GM23338 (cell line): ENCODE data around the gene PDE6C. TPM values are rescaled to one million over a fixed set of nuclear protein-coding genes. Genes with fewer than 3 reads are reported as not detected.

Experiments used
- CREB1 ChIP-seq: fragments of 250-450 bp; sonication (Bioruptor Pico); IDR thresholded peaks from 2 replicates; pipeline ENCODE4 v1.5.0; 2020; ENCODE audit warnings: low read depth, mild to moderate bottlenecking, moderate library complexity
- CTCF ChIP-seq, 2 experiments: fragments of 200-600 bp in 1 of 2; sonication (generic) in 1 of 2; conservative IDR thresholded peaks; 2 replicates each; pipeline versions ENCODE4 v1.5.1 to v1.6.1; 2016 to 2017; ENCODE audit warnings: antibody characterized with exemption in 2 of 2, low read depth in 2 of 2, mild to moderate bottlenecking in 2 of 2, moderate library complexity in 1 of 2
- EZH2 ChIP-seq: fragments of 200-600 bp; sonication (generic); IDR thresholded peaks from one replicate; pipeline ENCODE4 v1.8.0; 2017; ENCODE audit warnings: antibody characterized with exemption, mild to moderate bottlenecking, low read depth; ENCODE audit not compliant: unreplicated experiment
- REST ChIP-seq: IDR thresholded peaks from one replicate; pipeline ENCODE4 v1.6.1; 2018; ENCODE audit warnings: antibody characterized with exemption; ENCODE audit not compliant: unreplicated experiment
- ZNF462 ChIP-seq: fragments of 250-450 bp; sonication (Bioruptor Pico); IDR thresholded peaks from 2 replicates; pipeline ENCODE4 v1.5.0; 2020; ENCODE audit warnings: mild to moderate bottlenecking, moderate library complexity
- polyA plus RNA-seq: library from polyadenylated mRNA; unstranded; fragments of >200 nt; fragmentation: Nextera tagmentation; extraction: Ambion mirVana; gene quantifications from 2 replicates; pipeline ENCODE4 v1.2.1, GENCODE V29; 2016
- total RNA-seq: library from RNA; depleted of rRNA; stranded (reverse); fragments of >200 nt; shearing (Covaris generic); gene quantifications from 2 replicates; pipeline ENCODE4 v1.2.3, GENCODE V29; 2014

Gene PDE6C
- total and polyA plus RNA-seq, 2 experiments from 2014 or later = 0.06 TPM; not detected in 1

GRCh38 chr10:93701866-93702209 is 89.5 kb downstream of the PDE6C start (continued):
- no peak for TF ChIP-seq ZNF462 (CRISPR knock-in tag)
- TF ChIP-seq REST = no peak
- TF ChIP-seq EZH2 = no peak
- TF ChIP-seq CTCF (conservative IDR thresholded peaks at IDR 0.05; ENCODE audit: low read depth in 2 of 2) = no peak
- TF ChIP-seq CREB1 (CRISPR knock-in tag) = no peak
